Measurements from ENCODE around the gene SAFB2.

GRCh38 chr19:5558101-5558621, 64.4 kb downstream of the SAFB2 start:
- no peak for TF ChIP-seq POLR2AphosphoS5 (IDR thresholded peaks at IDR 0.05)
- TF ChIP-seq RAD21 (conservative IDR thresholded peaks at IDR 0.05), result no peak
- TF ChIP-seq EZH2 (IDR thresholded peaks at IDR 0.05; ENCODE audit: borderline replicate concordance, insufficient read depth, low read length, poor library complexity, severe bottlenecking), result no peak
